ENCODE measurements around the gene C20orf144.

- TF ChIP-seq CTCF (IDR thresholded peaks at IDR 0.05) (no peak), POLR2A (IDR thresholded peaks at IDR 0.05) (no peak)
Observed at GRCh38 chr20:33626190-33626589, 35.9 kb upstream of the C20orf144 start.

Data from body of pancreas (tissue), 4 donors.